ENCODE measurements around the gene SNX32. TPM values are rescaled to one million over a fixed set of nuclear protein-coding genes. Genes with fewer than 3 reads are reported as not detected.

The SNX32 gene
- polyA plus RNA-seq, 1 donor (not counting 4 experiments of a cell fraction or from before 2014, with no cell fraction given) = 0.12 TPM

GRCh38 chr11:65867284-65868071 lies 33.7 kb downstream of the SNX32 start:
- TF ChIP-seq CTCF (optimal IDR thresholded peaks at IDR 0.05 in 1 of 3, IDR thresholded peaks at IDR 0.05 in 1 of 3, conservative IDR thresholded peaks at IDR 0.05 in 1 of 3; ENCODE audit: extremely low read depth in 1 of 3, insufficient read depth in 2 of 3, low read length in 3 of 3) = no peak
- no peak for TF ChIP-seq EZH2 (IDR thresholded peaks at IDR 0.05; ENCODE audit: low read length)
- Histone ChIP-seq H3K4me2 (ENCODE audit: control insufficient read depth, extremely low read depth, insufficient read depth, low read depth, low read length) (no peak overlapping the region), H3K9me1 (ENCODE audit: control insufficient read depth, extremely low read depth, insufficient read depth, low read length) (no peaks in the 10 kb centered on the region), H2AFZ (ENCODE audit: control insufficient read depth, low read length) (no peak overlapping the region), H3K9ac (ENCODE audit: control insufficient read depth, extremely low read depth, insufficient read depth, low read length) (no peak overlapping the region), H3K79me2 (ENCODE audit: control insufficient read depth, insufficient read depth, low read length) (peaks cover 11% of the 10 kb centered on the region), H3K27ac (ENCODE audit: control insufficient read depth, insufficient read depth, low read length) (no peak overlapping the region), H3K27me3 (ENCODE audit: control insufficient read depth, extremely low read depth, insufficient read depth, low read length) (no peaks in the 10 kb centered on the region), H3K4me1 (ENCODE audit: control insufficient read depth, extremely low read depth, insufficient read depth, low read length) (no peaks in the 10 kb centered on the region), H4K20me1 (ENCODE audit: control insufficient read depth, extremely low read depth, insufficient read depth, low read length) (no peaks in the 10 kb centered on the region), H3K4me3 (ENCODE audit: control insufficient read depth in 2 of 3, extremely low read depth in 1 of 3, insufficient read depth in 2 of 3, low read depth in 1 of 3, low read length in 3 of 3) (no peak overlapping the region), H3K9me3 (ENCODE audit: control insufficient read depth, low read depth, low read length) (no peaks in the 10 kb centered on the region), H3K36me3 (ENCODE audit: control insufficient read depth in 2 of 2, extremely low read depth in 1 of 2, insufficient read depth in 2 of 2, low read length in 2 of 2) (peaks cover 32 to 41% of the 10 kb centered on the region in 2 experiments)
- no peak for DNase-seq (ENCODE audit: low read depth, low spot score)
- FAIRE-seq = no peak
- dilution Hi-C loops (cut with MboI; ENCODE audit: extremely low pct_ligation_motif_present, low sequenced_read_pairs) = no loop called here

- H3K79me2 ChIP-seq (ENCODE audit: control insufficient read depth, insufficient read depth, low read length) = peaks cover 4% of the 10 kb centered on the region
- no peak overlapping the region for H3K4me2 ChIP-seq (ENCODE audit: control insufficient read depth, extremely low read depth, insufficient read depth, low read depth, low read length)
- no peak for DNase-seq (ENCODE audit: low read depth, low spot score)
- H3K9ac ChIP-seq (ENCODE audit: control insufficient read depth, extremely low read depth, insufficient read depth, low read length) = no peak overlapping the region
- H4K20me1 ChIP-seq (ENCODE audit: control insufficient read depth, extremely low read depth, insufficient read depth, low read length) = no peaks in the 10 kb centered on the region
- dilution Hi-C loops (cut with MboI; ENCODE audit: extremely low pct_ligation_motif_present, low sequenced_read_pairs) = no loop called here
- H3K27me3 ChIP-seq (ENCODE audit: control insufficient read depth, extremely low read depth, insufficient read depth, low read length) = no peaks in the 10 kb centered on the region
- H3K27ac ChIP-seq (ENCODE audit: control insufficient read depth, insufficient read depth, low read length) = no peak overlapping the region
- peaks cover 27 to 34% of the 10 kb centered on the region in 2 experiments for H3K36me3 ChIP-seq (ENCODE audit: control insufficient read depth in 2 of 2, extremely low read depth in 1 of 2, insufficient read depth in 2 of 2, low read length in 2 of 2)
- H3K4me1 ChIP-seq (ENCODE audit: control insufficient read depth, extremely low read depth, insufficient read depth, low read length) = no peaks in the 10 kb centered on the region
- H3K9me3 ChIP-seq (ENCODE audit: control insufficient read depth, low read depth, low read length) = no peaks in the 10 kb centered on the region
- TF ChIP-seq EZH2 (IDR thresholded peaks at IDR 0.05; ENCODE audit: low read length) (no peak), CTCF (optimal IDR thresholded peaks at IDR 0.05 in 1 of 3, IDR thresholded peaks at IDR 0.05 in 1 of 3, conservative IDR thresholded peaks at IDR 0.05 in 1 of 3; ENCODE audit: extremely low read depth in 1 of 3, insufficient read depth in 2 of 3, low read length in 3 of 3) (no peak)
- FAIRE-seq = no peak
- H2AFZ ChIP-seq (ENCODE audit: control insufficient read depth, low read length) = no peak overlapping the region
- H3K4me3 ChIP-seq (ENCODE audit: control insufficient read depth in 2 of 3, extremely low read depth in 1 of 3, insufficient read depth in 2 of 3, low read depth in 1 of 3, low read length in 3 of 3) = no peak overlapping the region
- no peaks in the 10 kb centered on the region for H3K9me1 ChIP-seq (ENCODE audit: control insufficient read depth, extremely low read depth, insufficient read depth, low read length)
Measured at GRCh38 chr11:65868076-65868667, 34.4 kb downstream of the SNX32 start.

All from keratinocyte (primary cell).